Limb (tissue), 2 donors: ENCODE results near the gene RANBP17.
"Not testable (repeated sequence)": the region's sequence is repeated elsewhere in the genome, so short reads cannot be mapped to it uniquely, and the experiment has no call there.

Experiments
- DNase-seq, 2 donors: peaks; one replicate each; pipeline ENCODE4 v3.0.0-alpha.2; 2016; ENCODE audit errors: extremely low spot score in 2 of 2

Gene RANBP17

DNA sequence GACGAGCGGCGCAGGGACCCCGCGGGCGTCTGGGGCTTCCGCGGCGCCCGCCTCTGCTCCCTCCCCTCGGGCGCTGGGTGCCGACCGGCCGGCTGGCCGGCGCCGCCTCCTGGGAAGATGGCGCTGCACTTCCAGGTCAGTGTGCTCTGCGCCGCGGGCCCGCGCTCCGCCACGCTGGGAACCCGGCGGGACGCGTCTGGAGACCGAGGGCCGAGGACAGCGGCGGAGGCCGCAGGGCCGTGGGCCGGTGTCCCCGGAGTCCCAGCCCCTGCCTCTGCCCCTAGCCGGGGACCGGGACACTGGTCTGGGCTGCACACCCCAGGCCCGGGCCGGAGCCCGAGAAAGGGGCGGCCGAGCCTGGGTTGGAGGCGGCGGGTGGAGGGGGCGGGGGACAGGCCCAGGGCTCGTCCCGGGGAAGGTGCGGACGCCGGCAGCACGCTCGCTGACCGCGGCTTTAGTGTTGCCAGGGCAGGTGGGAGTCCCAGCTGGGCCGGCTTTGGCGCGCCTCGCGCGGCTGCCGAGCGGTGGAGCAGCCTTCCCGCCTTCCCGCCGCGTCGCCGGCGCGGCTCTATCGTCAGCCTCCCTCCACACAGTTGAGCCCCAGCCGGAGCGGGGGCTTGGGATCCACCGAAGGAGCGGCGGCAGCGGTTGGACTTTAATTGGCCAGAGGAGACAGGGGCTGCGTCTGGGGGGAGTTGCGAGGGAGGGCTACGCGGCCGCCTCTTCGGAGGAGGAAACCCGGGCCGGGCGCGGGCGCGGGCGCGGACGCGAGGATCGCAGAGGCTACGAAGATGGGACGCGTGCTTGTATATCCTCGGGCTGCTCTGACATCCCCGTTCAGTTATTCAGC is at the start of gene RANBP17:
RANBP17 (plus strand) TSS at position 102 of the 850 bp plus-strand sequence.
- peak; percentile 61 to 83 for DNase-seq

GRCh38 chr5:170813231-170813630 is 48.6 kb upstream of the RANBP17 start:
- no peak for DNase-seq

DNA sequence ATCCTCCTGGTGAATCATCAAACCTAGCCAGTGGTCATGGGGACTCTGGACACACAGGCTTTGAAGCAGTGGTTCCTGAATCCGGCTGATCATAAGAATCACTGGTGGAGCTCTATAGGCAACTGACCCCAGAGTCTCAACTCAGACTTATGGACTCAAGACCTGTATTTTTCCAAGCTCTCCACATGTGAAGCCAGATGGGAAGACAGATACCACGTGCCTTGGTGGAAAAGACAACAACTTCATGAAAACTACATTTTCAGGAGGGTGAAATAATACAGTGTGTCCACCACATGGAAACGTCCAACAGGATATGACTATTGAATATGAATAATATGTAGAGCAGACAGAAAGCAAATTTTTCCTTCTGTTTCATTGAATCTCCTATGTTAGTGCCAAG is 44.6 kb upstream of the RANBP17 start:
- DNase-seq: no peak

- no peak for DNase-seq
Observed at GRCh38 chr5:170818232-170818631, 43.6 kb upstream of the RANBP17 start.

- no peak for DNase-seq
Observed at GRCh38 chr5:170819824-170820223, 42.0 kb upstream of the RANBP17 start.

- no peak for DNase-seq
Observed at GRCh38 chr5:170821257-170821800, 40.5 kb upstream of the RANBP17 start.

DNA sequence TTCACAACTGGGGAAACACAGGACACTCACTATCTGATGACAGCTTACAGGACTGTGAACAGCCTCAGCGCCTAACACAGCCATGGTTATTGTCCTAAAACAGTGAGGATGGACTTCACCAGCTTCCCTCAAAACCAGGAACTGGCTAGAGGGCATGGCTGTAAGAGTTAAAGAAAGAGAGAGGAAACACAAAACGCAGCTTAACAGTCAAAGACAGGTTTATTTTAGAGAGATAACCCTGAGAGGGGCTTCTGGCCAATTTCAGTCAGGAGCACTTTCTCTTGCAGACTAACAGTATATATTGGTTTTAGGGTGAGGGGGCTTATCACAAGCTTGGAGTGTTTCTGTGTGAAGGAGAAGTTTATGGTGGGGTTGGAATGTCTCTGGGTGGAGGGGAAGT is 35.7 kb upstream of the RANBP17 start:
- DNase-seq: no peak

DNA sequence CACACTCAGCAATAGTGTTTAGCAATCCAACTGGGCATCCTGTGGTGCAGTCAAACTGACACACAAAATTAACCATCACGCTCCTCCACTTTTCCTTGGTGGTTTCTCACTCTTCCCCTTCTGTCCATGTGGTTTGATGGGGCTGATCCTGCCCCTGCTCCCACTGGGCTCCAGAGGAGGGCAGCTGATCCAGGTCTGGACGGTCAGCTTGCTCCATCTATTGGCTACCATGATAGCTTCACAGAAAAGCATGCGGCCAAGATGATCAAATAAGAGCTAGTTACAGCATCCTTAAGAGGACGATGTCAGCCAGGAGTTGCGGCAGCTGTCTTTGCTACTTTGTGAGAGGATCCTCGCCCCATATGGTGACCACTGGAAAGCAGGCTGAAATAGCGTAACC is 29.6 kb upstream of the RANBP17 start:
- no peak for DNase-seq

- DNase-seq: not testable (repeated sequence)
Observed at GRCh38 chr5:170833981-170834380, 27.8 kb upstream of the RANBP17 start.

- no peak for DNase-seq
Observed at GRCh38 chr5:170836226-170836625, 25.6 kb upstream of the RANBP17 start.

DNA sequence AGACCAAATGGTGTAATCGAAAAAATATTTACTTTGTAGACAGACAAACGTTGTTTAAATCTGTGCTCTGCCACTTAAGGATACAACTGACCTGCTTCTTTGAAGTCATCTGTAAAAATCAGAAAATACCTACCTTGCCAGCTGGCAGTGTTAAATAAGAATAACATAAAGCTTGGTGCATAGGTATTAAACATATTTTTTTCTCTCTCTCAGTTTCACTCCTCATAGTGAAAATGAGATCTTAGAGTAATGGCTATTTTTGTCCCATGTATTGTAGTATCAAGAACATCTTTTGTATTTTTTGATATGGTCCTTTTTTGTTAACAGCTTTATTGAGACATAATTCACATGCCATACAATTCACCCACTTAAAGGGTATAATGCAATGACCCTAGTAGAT is 17.9 kb upstream of the RANBP17 start:
- no peak for DNase-seq

GRCh38 chr5:170844651-170845050 is 17.2 kb upstream of the RANBP17 start:
- no peak for DNase-seq

GRCh38 chr5:170846416-170846815 is 15.4 kb upstream of the RANBP17 start:
- no peak for DNase-seq

DNA sequence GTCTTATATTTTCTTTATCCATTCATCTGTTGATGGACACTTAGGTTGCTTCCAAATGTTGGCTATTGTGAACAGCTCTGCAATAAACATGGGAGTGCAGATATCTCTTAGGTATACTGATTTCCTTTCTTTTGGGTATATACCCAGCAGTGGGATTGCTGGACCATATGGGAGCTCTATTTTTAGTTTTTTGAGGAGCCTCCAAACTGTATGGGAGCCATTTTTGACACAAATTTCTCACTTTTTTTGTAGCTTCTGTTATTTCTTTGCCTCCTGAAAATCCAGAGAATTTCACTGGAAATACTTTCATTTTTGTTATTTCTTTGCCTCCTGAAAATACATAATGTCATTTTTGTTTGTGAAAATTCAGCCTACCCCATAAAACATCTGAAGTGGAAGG is 15.0 kb upstream of the RANBP17 start:
- no peak for DNase-seq

DNA sequence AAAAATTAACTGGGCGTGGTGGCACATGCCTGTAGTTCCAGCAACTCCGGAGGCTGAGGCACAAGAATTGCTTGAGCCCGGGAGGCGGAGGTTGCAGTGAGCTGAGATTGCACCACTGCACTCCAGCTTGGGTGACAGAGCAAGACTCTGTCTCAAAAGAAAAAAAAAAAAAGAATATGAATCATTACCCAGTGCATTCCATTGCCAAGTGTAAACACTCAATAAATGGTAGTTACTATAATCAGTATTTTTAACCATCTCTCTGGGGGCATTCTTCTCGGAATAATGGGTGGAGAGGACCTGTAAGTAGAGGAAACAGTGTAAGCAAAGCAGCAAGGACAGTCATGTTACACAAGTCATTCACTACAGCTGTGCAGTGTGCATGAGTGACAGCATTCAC is 13.8 kb upstream of the RANBP17 start:
- no peak for DNase-seq

DNA sequence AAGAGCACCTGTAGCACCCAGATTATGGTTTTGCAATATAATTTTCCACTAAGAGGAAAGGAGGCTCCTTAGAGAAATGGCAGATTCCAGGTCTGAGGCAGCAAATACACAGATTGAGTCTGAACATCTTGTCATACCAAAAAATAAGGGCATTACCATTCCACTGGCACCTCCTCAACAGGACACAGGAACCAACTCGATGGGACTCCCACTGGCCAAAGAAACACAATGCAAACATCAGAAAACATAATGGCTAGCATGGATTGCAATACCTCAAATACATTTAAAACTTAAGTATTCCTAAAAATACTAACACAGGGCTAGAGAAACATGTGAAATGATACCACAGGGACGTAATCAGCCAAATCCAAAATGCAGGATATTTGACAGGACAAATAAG is 12.4 kb upstream of the RANBP17 start:
- DNase-seq: no peak

GRCh38 chr5:170854566-170854965 is 7.3 kb upstream of the RANBP17 start:
- DNase-seq: no peak

- DNase-seq: no peak
Observed at GRCh38 chr5:170857066-170857465, 4.8 kb upstream of the RANBP17 start.

GRCh38 chr5:170860415-170860814 is 1.4 kb upstream of the RANBP17 start:
- no peak for DNase-seq

- no peak for DNase-seq
Observed at GRCh38 chr5:170860818-170861666, 776 bp upstream of the RANBP17 start.

DNA sequence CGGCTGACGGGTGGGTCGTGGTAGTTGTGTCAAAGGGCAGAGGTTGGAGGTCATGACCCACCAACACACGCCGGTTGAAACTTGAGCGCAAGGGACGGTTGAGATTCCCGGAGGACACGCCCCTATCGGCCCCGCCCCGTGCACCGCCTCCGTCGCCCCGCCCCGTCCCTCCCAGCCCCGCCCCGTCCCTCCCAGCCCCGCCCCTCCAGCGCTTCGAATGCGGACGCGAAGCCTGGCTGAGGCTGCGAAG is 226 bp upstream of the RANBP17 start:
- no peak for DNase-seq

DNA sequence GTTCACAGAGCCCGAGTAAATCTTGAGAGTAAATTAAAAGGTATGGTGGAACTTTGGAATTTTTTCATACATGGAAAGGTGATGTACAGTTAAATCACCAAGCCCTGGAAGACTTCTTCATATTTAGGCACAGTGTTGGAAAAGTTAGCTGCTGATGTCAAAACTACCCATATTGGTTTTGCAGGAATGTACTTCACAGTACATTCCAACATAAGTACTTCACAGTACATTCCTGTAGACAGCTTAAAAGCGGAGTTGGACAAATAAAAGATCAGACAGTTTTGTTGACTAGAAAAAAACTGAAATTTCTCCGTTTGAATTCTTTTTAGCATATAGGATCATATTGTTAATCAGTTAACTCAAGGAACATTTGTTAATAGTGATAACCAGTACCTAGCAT is 1.8 kb downstream of the RANBP17 start:
- no peak for DNase-seq

DNA sequence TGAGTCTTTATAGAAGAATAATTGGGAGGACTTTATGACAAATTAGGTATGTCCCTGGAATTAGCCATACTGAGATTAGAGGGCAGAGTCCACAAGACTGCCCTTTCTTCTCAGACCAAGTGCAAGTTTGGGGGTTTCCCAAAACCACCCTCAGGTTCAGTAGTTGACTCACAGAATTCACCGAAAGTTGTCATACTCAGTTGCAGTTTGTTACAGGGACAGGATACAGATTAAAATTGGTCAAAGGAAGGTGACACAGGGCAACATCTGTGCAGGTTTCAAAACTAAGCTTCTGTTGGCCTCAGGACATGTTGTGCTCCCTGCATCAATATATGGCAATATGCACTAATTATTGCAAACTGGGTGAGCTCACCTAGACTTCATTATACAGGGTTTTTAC is 3.8 kb downstream of the RANBP17 start:
- no peak for DNase-seq
